Measurements from ENCODE around the gene NOP9. TPM values are rescaled to one million over a fixed set of nuclear protein-coding genes. Genes with fewer than 3 reads are reported as not detected.

Gene NOP9
- polyA plus RNA-seq, 1 experiment = 16.3 TPM

DNA sequence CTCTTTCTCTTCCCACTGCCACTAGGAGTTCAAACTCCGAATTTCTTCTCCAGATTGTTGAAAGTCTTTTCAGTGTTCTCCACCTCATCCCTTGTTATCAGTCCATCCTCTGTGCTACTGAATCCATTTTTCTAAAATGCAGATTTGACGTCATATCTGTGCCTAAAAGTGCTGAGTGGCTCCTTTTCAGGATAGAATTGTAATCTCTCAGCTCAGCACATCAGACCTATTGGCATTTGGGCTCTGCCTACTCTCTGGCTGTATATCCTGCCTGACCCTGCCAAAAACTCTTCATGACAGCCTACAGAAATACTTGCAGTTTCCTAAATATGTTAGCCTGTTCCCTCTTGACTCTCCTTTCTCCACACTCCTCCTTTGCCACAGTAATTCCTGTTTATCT is 27.2 kb upstream of the NOP9 start:
- POLR2A ChIA-PET = no interaction called here

DNA sequence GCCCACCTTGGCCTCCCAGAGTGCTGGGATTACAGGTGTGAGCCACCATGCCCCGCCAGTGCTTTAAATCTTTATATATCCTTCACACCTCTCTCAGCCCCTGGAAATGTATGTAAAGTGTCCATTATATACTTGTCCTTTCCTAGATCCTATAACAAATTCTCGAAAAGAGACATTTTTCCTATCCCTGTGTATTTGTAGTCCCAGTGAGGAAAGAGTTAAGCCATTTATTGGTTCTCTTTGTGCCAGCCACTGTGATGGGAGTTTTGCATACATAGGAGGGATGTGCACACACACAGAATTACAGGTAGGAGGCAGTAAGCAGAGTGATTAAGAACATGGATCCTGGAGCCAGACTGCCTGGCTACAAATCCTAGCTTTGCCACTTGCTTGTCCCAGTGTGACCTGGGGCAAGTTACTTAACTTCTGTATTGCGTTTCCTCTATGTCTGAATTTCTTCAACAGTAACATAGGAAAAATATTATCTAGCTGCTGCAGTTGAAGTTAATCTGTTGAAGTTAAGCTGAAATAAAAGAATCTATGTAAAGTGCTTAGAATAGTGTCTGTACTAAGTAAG is 26.1 kb upstream of the NOP9 start:
- CTCF ChIA-PET = interaction anchor here (0.8 to 3.2 kb wide), 6 partner anchors 11 to 34 kb away, joined by 3 to 12 read pairs (median 3); partner anchors contain the start of genes CIDEB, NOP9 and TINF2
- POLR2A ChIA-PET = no interaction called here
- TF ChIP-seq, protein P1, sequence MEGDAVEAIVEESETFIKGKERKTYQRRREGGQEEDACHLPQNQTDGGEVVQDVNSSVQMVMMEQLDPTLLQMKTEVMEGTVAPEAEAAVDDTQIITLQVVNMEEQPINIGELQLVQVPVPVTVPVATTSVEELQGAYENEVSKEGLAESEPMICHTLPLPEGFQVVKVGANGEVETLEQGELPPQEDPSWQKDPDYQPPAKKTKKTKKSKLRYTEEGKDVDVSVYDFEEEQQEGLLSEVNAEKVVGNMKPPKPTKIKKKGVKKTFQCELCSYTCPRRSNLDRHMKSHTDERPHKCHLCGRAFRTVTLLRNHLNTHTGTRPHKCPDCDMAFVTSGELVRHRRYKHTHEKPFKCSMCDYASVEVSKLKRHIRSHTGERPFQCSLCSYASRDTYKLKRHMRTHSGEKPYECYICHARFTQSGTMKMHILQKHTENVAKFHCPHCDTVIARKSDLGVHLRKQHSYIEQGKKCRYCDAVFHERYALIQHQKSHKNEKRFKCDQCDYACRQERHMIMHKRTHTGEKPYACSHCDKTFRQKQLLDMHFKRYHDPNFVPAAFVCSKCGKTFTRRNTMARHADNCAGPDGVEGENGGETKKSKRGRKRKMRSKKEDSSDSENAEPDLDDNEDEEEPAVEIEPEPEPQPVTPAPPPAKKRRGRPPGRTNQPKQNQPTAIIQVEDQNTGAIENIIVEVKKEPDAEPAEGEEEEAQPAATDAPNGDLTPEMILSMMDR (IDR thresholded peaks at IDR 0.05; ENCODE audit: insufficient read depth, low read depth, low read length) = no peak
- peaks cover 6% of the 10 kb centered on the region for H3K36me3 ChIP-seq (ENCODE audit: control insufficient read depth, insufficient read depth, low read length)
- no peak overlapping the region for H3K4me3 ChIP-seq (ENCODE audit: low read depth, low read length)
- no peaks in the 10 kb centered on the region for H3K27me3 ChIP-seq (ENCODE audit: control insufficient read depth, insufficient read depth, low read length)
- DNase-seq (ENCODE audit: low read depth) = no peak

More for the DNA sequence above, 27.2 kb upstream of the NOP9 start:
- TF ChIP-seq, protein P1 (IDR thresholded peaks at IDR 0.05; ENCODE audit: insufficient read depth, low read depth, low read length) = no peak
- Histone ChIP-seq H3K27me3 (ENCODE audit: control insufficient read depth, insufficient read depth, low read length) (no peaks in the 10 kb centered on the region), H3K36me3 (ENCODE audit: control insufficient read depth, insufficient read depth, low read length) (peaks cover 10% of the 10 kb centered on the region), H3K4me3 (ENCODE audit: low read depth, low read length) (no peak overlapping the region)
- DNase-seq (ENCODE audit: low read depth) = no peak
- CTCF ChIA-PET = interaction anchor here (2.0 to 4.1 kb wide), 7 partner anchors 8 to 35 kb away, joined by 8 to 29 read pairs (median 16); partner anchors contain the start of genes CIDEB, TGM1 and TINF2

DNA sequence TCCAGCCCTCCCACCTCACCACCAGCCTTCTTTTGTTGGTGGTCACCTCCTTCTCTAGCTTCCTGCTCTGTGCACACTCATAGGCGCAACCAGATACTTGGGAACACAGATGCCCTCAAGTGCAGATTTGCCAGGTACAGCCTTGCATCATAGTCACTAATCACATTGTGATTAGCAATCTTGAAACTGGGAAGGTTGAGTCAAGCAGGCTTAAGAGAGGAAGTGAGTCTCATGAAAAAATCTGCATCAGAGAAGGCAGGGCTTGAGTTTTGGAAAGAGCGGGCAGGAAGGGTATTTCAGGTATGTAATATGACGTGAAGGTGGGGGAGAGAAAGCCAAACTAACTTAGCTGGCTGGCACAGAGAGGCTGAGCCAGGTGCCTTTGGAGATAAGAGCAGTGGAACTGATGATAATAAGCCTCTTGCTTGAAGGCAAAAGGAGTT is 25.5 kb upstream of the NOP9 start:
- TF ChIP-seq, protein P1 (IDR thresholded peaks at IDR 0.05; ENCODE audit: insufficient read depth, low read depth, low read length) = no peak
- Histone ChIP-seq H3K4me3 (ENCODE audit: low read depth, low read length) (no peak overlapping the region), H3K36me3 (ENCODE audit: control insufficient read depth, insufficient read depth, low read length) (peaks cover 2% of the 10 kb centered on the region; the same call in 1 of the 2 replicates), H3K27me3 (ENCODE audit: control insufficient read depth, insufficient read depth, low read length) (no peaks in the 10 kb centered on the region)
- ChIA-PET POLR2A (no interaction called here), CTCF (interaction anchor here (0.8 to 3.2 kb wide), 6 partner anchors 11 to 33 kb away, joined by 3 to 12 read pairs (median 3); partner anchors contain the start of genes CIDEB, NOP9 and TINF2)
- no peak for DNase-seq (ENCODE audit: low read depth)

DNA sequence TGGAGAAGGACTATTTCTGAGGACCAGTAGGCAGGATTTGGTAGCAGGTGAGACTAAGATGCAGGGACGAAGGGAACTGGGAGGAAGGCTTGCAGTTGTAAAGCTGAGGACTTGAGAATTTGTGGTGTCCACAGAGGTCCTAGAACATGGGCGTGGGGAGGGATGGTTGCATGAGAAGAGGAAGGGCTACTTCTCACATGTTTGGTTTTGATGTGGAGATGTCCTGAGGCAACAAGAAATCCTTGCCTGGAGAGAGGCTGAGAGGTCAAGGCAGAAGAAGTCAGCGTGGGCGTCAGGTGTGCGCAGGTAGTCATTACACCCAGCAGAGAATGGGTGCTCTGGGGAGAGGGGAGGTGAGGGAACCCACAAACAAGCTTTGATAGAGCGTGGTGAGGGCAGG is 22.6 kb upstream of the NOP9 start:
- no peak for DNase-seq (ENCODE audit: low read depth)
- H3K27me3 ChIP-seq (ENCODE audit: control insufficient read depth, insufficient read depth, low read length) = no peaks in the 10 kb centered on the region
- CTCF ChIA-PET = interaction anchor here (2.0 kb wide), 1 partner anchor 160 kb away, joined by 6 read pairs; no protein-coding TSS in a partner anchor
- no peak overlapping the region for H3K4me3 ChIP-seq (ENCODE audit: low read depth, low read length)
- POLR2A ChIA-PET = no interaction called here
- TF ChIP-seq, protein P1 (IDR thresholded peaks at IDR 0.05; ENCODE audit: insufficient read depth, low read depth, low read length) = no peak
- H3K36me3 ChIP-seq (ENCODE audit: control insufficient read depth, insufficient read depth, low read length) = no peaks in the 10 kb centered on the region

DNA sequence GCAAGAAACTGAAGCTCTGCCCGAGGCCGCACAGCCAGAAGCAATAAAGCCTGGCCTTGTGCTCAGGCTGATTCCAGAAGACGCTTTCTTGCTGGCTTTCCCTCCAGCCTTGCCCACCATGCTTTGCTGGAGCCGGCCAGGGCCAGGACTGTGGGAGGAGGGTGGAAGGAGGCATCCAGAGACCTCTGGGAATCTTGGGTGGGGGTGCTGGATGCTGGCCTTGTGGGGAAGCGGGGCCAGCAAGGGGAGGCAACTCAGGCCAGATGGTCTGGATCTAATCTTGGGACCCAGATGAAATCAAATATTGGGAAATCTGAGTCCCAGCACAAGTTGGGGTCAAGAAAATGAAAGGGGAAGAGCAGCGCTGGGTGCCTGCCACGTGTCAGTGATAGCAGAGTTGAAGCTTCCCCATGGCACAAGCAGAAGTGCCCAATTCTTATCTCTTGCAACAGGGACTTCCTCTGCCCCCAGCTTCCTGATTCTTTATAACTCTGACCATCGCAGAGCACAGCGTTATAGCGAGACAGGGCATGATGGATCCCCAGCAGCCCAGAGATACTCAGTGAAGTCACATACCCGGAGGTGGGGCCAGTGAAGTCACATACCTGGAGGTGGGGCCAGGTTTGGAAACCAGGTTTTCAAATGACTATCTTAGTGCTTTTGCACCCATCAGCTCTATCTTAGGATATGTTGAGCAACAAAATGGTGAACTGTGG is 21.9 kb upstream of the NOP9 start:
- DNase-seq (ENCODE audit: low read depth) = no peak
- CTCF ChIA-PET = interaction anchor here (1.6 to 9.7 kb wide), 3 partner anchors 19 to 159 kb away, joined by 6 to 47 read pairs (median 6); partner anchors contain the start of genes DHRS1, NOP9 and TINF2
- no peak overlapping the region for H3K4me3 ChIP-seq (ENCODE audit: low read depth, low read length)
- TF ChIP-seq, protein P1 (IDR thresholded peaks at IDR 0.05; ENCODE audit: insufficient read depth, low read depth, low read length) = no peak
- H3K27me3 ChIP-seq (ENCODE audit: control insufficient read depth, insufficient read depth, low read length) = no peaks in the 10 kb centered on the region
- H3K36me3 ChIP-seq (ENCODE audit: control insufficient read depth, insufficient read depth, low read length) = no peaks in the 10 kb centered on the region
- POLR2A ChIA-PET = no interaction called here

Measured in BJ (cell line).